PC-9 (cell line): ENCODE measurements around the gene MRM1.

ENCODE experiments used
- CTCF ChIP-seq: fragments of 200-600 bp; sonication (generic); conservative IDR thresholded peaks from 2 replicates; pipeline ENCODE4 v1.6.1; 2017; ENCODE audit warnings: mixed run types, antibody characterized with exemption, mild to moderate bottlenecking, moderate library complexity
- EZH2 ChIP-seq: fragments of 200-600 bp; sonication (generic); IDR thresholded peaks from 2 replicates; pipeline ENCODE4 v1.8.0; 2017; ENCODE audit warnings: antibody characterized with exemption, low read depth

- no peak for TF ChIP-seq CTCF
- no peak for TF ChIP-seq EZH2
Observed at GRCh38 chr17:36657763-36658490, 56.5 kb downstream of the MRM1 start.
